ENCODE data around the gene AUTS2. TPM values are rescaled to one million over a fixed set of nuclear protein-coding genes. Genes with fewer than 3 reads are reported as not detected.

AUTS2 gene
- total and polyA plus RNA-seq, 10 of the 15 experiments (the other 5 are each of a cell fraction or from before 2014, with no cell fraction given) = 6.4 to 55.6 (median 21.6) TPM

- TF ChIP-seq, protein P1, sequence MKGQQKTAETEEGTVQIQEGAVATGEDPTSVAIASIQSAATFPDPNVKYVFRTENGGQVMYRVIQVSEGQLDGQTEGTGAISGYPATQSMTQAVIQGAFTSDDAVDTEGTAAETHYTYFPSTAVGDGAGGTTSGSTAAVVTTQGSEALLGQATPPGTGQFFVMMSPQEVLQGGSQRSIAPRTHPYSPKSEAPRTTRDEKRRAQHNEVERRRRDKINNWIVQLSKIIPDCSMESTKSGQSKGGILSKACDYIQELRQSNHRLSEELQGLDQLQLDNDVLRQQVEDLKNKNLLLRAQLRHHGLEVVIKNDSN (IDR thresholded peaks at IDR 0.05; ENCODE audit: borderline replicate concordance, extremely low read length, insufficient read depth, low read depth, low read length) = no peak
- no peak for TF ChIP-seq BHLHE40 (IDR thresholded peaks at IDR 0.05; ENCODE audit: borderline replicate concordance in 1 of 2, low read depth in 2 of 2, low read length in 1 of 2)
- TF ChIP-seq CHD1 (IDR thresholded peaks at IDR 0.05; ENCODE audit: low read depth, low read length) = no peak
- no peak for TF ChIP-seq BCL11A (IDR thresholded peaks at IDR 0.05; ENCODE audit: low read depth, low read length)
Measured at GRCh38 chr7:69620063-69620462, 21.8 kb downstream of the AUTS2 start (continued).

- peaks cover 4% of the 10 kb centered on the region for H3K79me2 ChIP-seq (ENCODE audit: control insufficient read depth, insufficient read depth, low read length)
- WGBS (ENCODE audit: insufficient coverage, insufficient replicate concordance, low lambda C conversion rate, missing lambda C conversion rate) = 68% methylated on average over 2 of the region's 2 CpGs
- ATAC-seq = no peak
- in situ Hi-C loops (cut with MboI) (no loop called here), intact Hi-C loops (cut with micrococcal nuclease; ENCODE audit: unreplicated experiment) (no loop called here)
- H4K20me1 ChIP-seq (ENCODE audit: control insufficient read depth, insufficient read depth) = no peaks in the 10 kb centered on the region
- no peak overlapping the region for H2AFZ ChIP-seq (ENCODE audit: control insufficient read depth, low read depth, low read length)
- TF ChIP-seq BCL11A (IDR thresholded peaks at IDR 0.05; ENCODE audit: low read depth, low read length) (no peak), CEBPZ (IDR thresholded peaks at IDR 0.05; ENCODE audit: low read depth, low read length) (no peak), MXI1 (IDR thresholded peaks at IDR 0.05; ENCODE audit: low read depth, low read length) (no peak), NKRF (conservative IDR thresholded peaks at IDR 0.05) (no peak), MYC (IDR thresholded peaks at IDR 0.05; ENCODE audit: insufficient read depth, insufficient read length, insufficient replicate concordance, low read length, severe bottlenecking) (no peak)
- H3K4me2 ChIP-seq (ENCODE audit: control insufficient read depth, insufficient read depth) = no peak overlapping the region
- ChIA-PET SMC1A (ENCODE audit: uncharacterized antibody, unreplicated experiment) (interaction anchor here (0.6 to 4.5 kb wide), 13 partner anchors 10 to 1472 kb away, joined by 3 to 32 read pairs (median 4); no protein-coding TSS in a partner anchor), CTCF (interaction anchor here (1.0 to 2.4 kb wide), 3 partner anchors 8 to 18 kb away, joined by 3 to 17 read pairs (median 4); no protein-coding TSS in a partner anchor), RAD21 (ENCODE audit: unreplicated experiment) (interaction anchor here (0.8 to 3.7 kb wide), 8 partner anchors 9 to 204 kb away, joined by 3 to 22 read pairs (median 6); no protein-coding TSS in a partner anchor), POLR2A (interaction anchor here (1.2 kb wide), 1 partner anchor 16 kb away, joined by 4 read pairs; no protein-coding TSS in a partner anchor)
- peaks cover 7% of the 10 kb centered on the region; the same call in 1 of the 2 replicates for H3K4me1 ChIP-seq (ENCODE audit: control insufficient read depth, insufficient read depth, low read length)
- no peak overlapping the region for H3K9ac ChIP-seq (ENCODE audit: control insufficient read depth, insufficient read depth, low read length)
- H3K4me3 ChIP-seq = no peak overlapping the region
- no peaks in the 10 kb centered on the region for H3K27me3 ChIP-seq (replicated peaks in 1 of 2; ENCODE audit: control insufficient read depth in 2 of 2, insufficient read depth in 2 of 2, low read length in 1 of 2)
- H3K27ac ChIP-seq (ENCODE audit: control insufficient read depth, insufficient read depth) = no peak overlapping the region
- no peaks in the 10 kb centered on the region for H3K36me3 ChIP-seq (ENCODE audit: control insufficient read depth in 2 of 2, insufficient read depth in 2 of 2, low read length in 1 of 2)
- BruUV-seq (replicated peaks) = no TSS peak
- FAIRE-seq = peak; percentile 47
- no peak for DNase-seq (ENCODE audit: low read depth, low spot score)
- H3K9me3 ChIP-seq (replicated peaks; ENCODE audit: control insufficient read depth, insufficient read depth, low read length) = no peaks in the 10 kb centered on the region
Measured at GRCh38 chr7:69620650-69621049, 22.4 kb downstream of the AUTS2 start.

All from GM12878 (cell line).